HG03565 (cell line): ENCODE results near the gene TLR6.

Source experiments
- ATAC-seq: cut with Tn5 transposase; IDR thresholded peaks from one replicate; pipeline ENCODE4 v1.9.1; 2021; ENCODE audit warnings: mild to moderate bottlenecking, moderate library complexity; ENCODE audit not compliant: unreplicated experiment

Gene TLR6

DNA sequence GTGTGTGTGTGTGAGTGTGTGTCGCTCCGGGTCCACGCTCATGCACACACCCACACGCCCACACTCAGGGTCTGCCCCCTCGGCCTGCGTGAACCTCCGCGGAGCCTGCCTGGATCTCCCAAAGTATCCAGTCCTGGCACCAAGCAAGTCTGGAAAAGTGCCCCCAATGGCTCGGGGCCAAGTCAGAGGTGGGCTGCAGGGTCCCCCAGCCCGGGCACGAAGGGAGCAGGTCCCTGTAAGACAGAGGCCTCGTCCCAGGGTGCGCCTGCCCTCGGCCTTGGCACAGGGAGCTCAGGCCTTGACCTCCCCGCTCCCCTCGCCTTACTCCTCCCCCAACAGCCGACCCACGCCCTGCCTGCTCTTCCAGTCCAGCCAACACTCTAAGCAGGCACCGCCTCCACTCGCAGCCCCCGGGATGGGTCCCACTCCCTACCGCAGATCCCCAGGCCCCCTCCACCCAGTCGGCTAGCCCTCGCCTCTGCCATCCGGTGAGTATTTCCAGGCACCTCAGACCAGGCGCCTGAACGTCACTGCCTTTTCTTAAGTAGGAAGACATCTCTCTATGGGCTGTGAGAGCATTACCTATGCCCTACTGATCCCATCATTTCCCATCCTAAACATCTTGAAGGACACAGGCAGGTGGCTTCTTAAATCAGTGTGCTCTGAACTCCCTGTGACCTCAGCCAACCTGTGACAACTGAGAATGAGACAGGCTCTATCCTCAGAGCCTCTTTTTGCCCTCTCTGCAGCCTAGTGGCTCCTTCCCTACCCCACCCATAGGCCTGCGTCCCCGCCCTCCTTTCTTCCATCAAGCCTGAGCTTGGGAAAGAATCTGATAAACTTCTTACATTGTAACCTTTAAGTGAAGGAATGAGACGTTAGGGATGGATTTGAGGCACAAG lies 11.7 kb upstream of the TLR6 start:
- ATAC-seq = no peak

- peak; percentile 77 for ATAC-seq
Observed at GRCh38 chr4:38867478-38868058, 11.0 kb upstream of the TLR6 start, which contains the start of gene FAM114A1. FAM114A1 (plus strand) TSS chr4:38867806; CDS start chr4:38878079, 10,273 bp downstream.

DNA sequence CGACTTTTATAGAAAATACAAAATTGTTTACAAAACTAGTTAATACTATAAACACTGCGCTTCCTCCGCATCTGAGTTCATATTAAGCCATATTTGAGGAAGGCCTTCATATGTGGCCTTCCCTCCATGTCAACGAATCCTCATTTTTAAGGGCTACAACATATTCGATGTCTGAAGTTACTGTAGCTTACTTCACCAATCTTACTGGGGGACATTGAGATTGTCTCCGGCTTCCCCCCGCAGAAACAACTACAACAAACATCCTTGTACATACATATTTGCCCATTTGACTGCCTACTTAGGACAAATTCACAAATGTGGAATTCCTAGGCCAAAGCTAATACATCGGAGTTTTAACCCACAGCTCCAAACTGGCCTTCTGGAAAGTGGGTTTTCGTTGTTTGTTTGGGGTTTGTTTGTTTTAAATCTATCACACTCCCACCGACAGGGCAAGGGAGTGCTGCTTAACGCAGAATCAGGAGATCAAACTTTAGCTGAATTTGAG lies 10.4 kb upstream of the TLR6 start:
- no peak for ATAC-seq

DNA sequence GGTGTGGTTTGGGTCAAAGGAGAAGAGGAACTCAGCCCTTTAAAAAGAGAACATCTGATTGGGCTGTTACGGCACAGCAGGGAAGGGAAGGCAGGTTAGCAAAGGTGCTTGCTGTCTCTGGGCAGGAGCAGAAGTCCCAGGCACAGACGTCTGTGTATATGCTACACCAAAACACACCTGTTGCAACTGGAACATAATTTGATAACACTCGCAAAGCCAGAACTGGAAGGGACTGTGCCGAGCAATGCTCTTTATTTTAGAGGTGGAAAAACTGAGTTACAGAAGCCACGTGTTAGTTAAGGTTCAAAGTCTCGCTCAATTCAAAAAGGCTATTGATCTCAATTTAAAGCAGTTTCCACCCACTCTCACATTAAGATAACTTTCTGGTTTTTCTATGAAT lies 8.8 kb upstream of the TLR6 start:
- no peak for ATAC-seq

GRCh38 chr4:38861791-38862190 lies 5.2 kb upstream of the TLR6 start:
- no peak for ATAC-seq

DNA sequence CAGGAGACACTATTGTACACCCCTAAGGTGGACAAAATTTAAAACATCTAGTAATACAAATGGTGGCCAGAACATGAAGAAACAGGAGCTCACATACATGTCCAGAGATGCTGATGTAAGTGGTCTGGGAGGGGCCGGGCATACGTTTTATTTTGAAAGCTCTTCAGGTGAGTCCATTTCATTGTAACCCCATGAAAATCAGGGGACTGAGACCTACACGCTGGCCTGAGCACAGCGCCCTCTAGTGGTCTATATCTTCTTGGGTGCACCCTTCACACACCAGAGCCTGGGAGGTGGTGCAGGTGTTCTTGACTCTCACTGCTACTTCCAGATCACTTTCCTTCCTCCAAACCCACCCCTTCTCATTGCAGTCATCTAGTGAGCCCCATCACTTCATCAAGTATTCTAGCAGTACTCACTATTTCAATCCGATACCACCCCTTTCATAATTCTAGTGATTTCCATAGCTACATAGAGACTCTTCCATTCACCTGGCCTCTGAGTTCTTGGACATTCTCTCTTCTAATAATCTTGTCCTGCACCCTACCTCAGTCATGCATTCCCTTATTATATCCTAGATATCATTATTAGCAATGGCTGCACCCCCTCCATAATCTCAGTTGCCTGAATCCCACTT lies 4.3 kb upstream of the TLR6 start:
- no peak for ATAC-seq

DNA sequence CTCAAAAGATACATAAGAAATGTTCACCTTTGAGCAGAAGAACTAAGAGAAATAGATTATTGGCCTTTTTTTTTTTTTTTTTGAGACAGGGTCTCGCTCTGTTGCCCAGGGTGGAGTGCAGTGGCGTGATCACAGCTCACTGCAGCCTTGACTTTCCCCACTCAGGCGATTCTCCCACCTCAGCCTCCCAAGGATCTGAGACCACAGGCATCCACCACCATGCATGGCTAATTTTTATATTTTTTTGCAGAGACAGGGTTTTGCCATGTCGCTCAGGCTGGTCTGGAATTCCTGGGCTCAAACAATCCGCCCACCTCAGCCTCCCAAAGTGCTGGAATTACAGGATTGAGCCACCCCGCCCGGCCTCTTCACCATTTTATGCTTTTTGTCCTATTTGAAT lies 2.9 kb upstream of the TLR6 start:
- ATAC-seq = no peak

GRCh38 chr4:38858097-38858420 lies 1.4 kb upstream of the TLR6 start:
- no peak for ATAC-seq

DNA sequence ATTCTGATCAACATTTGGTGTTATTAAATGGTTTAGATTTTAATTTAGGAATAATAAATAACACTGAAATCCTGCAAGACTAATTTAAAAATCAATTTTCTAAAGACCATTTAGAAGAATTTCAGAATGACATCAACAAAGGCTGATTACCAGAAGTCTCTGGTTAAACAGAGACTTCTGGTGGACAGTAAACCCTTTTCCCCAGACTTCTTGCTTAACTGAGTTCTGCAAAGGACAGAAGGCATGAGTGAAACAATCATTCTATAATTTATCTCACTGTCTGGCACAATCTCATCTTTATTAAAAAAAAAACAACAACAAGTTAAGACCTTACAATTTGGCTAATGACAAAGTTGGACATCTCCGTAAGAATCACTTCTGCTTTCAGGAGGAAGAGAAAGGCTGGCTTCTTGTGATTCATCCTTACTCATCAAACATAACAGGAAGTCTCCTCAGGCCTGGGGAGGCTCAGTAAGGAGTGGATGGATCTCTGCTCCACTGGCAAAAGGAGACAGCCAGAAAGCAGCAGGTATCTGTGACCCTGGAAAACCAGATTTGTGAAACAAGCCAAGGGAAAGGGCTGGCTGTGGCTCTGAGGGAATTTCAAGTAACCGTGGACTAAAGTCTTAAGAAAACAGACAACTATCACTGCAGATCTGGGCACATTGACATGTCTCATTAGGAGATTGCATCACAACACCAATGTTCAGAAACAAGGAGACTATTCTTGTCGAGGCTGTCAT lies 908 bp upstream of the TLR6 start:
- peak; percentile 60 for ATAC-seq

DNA sequence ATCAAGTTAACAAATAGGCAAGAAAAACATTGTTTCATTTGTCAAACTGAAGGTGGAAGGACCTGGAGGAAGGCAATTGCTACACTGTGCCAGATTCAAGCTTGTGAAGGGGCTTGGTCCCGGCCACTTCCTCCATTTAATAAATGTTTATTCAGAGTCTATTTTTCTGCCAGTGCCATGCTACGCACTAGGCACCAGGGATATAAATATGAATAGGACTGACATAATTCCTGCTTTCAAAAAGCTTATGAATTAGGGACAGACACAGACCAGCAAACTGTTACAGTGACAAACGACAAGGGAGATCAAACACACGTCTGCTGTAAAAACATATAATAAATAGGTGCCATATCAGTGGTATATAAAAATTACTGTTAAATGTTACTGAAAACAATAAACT lies 571 bp downstream of the TLR6 start:
- ATAC-seq = no peak

DNA sequence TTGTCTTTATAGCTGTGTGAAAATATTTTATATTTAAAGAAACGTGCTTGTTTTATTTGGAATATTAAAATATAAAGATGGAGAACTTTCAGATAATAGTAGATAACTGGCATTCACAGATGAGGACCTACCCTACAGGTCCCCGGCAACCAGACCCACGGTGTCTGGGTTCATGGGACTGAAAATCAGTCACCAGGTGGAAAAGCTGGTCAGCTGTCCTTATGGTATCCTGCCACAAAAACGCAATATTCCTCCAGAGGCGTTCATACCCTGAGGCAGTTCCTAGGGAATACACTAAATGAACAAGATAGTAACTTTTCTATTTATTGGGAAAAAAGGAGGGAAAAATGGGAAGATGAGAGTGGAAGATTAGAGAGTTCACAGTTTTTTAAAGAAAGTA lies 1.2 kb downstream of the TLR6 start:
- ATAC-seq = no peak

- no peak for ATAC-seq
Observed at GRCh38 chr4:38846015-38846414, 10.6 kb downstream of the TLR6 start.

GRCh38 chr4:38842994-38843393 lies 13.6 kb downstream of the TLR6 start:
- ATAC-seq = no peak

GRCh38 chr4:38837849-38838248 lies 18.8 kb downstream of the TLR6 start:
- no peak for ATAC-seq

- ATAC-seq = no peak
Observed at GRCh38 chr4:38837334-38837733, 19.3 kb downstream of the TLR6 start.

DNA sequence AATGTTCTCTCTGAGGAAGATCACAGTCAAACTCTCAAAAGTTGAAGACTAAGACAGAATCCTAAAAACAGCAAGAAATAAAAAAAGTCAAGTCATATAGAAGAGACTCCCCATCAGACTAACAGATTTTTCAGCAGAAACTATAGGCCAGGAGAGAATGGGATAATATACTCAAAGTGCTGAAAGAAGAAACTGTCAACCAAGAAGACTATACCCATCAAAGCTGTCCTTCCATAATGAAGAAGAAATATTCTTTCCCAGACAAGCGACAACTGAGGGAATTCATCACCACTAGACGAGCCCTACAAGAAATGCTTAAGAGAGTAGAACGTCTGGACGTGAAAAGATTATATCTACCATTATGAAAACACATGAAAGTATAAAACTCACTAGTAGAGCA lies 22.0 kb downstream of the TLR6 start:
- no peak for ATAC-seq

DNA sequence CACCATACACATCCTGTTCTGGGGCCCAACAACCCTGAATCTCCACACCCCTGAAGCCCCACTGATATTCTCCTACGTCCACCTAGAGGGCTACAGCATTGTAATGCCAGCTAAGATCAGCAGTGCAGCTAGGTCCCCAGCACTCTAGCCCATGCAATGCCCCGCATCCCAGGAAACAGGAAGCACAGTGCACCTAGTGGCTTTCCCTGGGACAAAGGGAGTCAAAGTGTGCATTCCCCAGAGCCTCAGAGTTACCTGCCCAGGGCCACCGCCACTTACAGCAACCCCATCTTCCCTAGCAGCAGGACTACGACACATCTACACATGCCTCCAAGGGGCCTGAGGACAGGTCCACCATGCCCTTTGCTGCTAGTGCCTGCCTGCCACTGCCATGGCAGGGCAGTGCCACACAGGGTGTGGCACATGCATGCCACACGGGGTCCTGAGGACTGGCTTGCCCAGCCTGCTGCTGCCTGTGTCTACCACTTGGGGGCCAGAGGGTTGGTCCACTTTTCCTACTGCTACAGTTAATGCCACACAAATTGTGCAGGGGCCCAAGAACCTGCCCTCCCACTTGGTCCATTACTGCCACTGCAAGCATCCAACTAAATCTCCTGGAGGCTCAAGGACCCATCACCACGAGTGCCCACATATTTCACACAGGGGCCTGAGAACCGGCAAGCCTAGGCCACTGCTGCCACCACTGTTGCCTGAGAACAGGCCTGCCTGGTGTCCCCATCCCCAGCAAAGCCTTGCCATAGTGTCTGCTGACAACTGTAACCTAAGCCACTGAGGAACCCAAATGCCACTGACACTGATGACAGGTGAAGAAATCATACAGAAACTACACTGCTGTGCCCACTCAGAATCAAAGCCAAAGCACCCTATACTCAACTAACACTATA lies 23.7 kb downstream of the TLR6 start:
- ATAC-seq = no peak

DNA sequence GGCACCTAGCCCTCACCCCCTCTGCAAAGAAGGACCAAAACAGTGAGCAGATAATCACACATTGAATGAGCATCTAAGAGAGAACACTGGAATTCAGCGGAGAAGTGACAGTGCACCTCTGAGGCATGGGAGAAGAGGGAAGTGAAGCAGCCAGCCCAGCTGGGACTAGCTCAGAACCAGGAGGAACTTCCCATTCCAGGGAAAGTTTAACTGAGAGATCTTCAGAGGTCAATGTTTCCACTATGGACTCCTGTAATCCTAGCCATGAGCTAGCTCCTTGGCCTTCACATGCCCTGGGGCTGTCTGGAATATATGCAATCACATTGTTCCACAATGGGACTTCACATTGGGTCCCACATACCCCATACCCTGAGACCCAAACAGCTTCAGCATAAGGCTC lies 24.4 kb downstream of the TLR6 start:
- no peak for ATAC-seq

DNA sequence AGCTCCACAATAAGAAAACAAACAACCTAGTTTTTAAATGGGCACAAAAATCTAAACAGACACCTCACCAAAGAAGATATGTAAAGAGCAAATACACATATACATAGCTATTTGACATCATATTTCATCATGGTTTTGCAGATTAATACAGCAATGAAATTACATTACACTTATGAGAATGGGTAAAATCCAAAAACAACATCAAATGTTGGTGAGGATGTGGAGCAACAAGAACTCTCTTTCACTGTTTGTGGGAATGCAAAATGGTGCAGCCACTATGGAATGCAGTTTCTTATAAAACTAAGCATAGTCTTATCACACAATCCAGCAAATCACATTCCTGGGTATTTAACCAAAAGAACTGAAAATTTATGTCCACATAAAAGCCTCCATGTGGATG lies 25.0 kb downstream of the TLR6 start:
- no peak for ATAC-seq

- no peak for ATAC-seq
Observed at GRCh38 chr4:38829237-38829636, 27.4 kb downstream of the TLR6 start.
